Endodermal cell (in vitro differentiated cells): Measurements from ENCODE around the gene TSPAN18. TPM values are rescaled to one million over a fixed set of nuclear protein-coding genes. Genes with fewer than 3 reads are reported as not detected.

Source experiments
- DNase-seq: peaks from one replicate; pipeline ENCODE4 v3.0.0-alpha.2; 2017
- H3K27ac ChIP-seq: 2 replicates; pipeline ENCODE4 v1.5.1; 2013; ENCODE audit warnings: mild to moderate bottlenecking, low read depth, low read length, moderate library complexity
- H3K27me3 ChIP-seq: 2 replicates; pipeline ENCODE4 v1.6.1; 2013; ENCODE audit warnings: mild to moderate bottlenecking, low read length, moderate library complexity; ENCODE audit not compliant: insufficient read depth, control insufficient read depth, poor library complexity, severe bottlenecking
- H3K36me3 ChIP-seq: 2 replicates; pipeline ENCODE4 v1.7.0; 2013; ENCODE audit warnings: mild to moderate bottlenecking, low read length, moderate library complexity; ENCODE audit not compliant: control insufficient read depth, insufficient read depth
- H3K4me1 ChIP-seq: one replicate; pipeline ENCODE4 v1.7.0; 2013; ENCODE audit warnings: low read length; ENCODE audit not compliant: control insufficient read depth, insufficient read depth
- H3K4me3 ChIP-seq: 2 replicates; pipeline ENCODE4 v1.5.1; 2013; ENCODE audit warnings: mild to moderate bottlenecking, low read length, moderate library complexity
- H3K9ac ChIP-seq: 2 replicates; pipeline ENCODE4 v1.6.1; 2013; ENCODE audit warnings: mild to moderate bottlenecking, low read length, moderate library complexity; ENCODE audit not compliant: poor library complexity, severe bottlenecking; ENCODE audit errors: extremely low read depth
- H3K9me3 ChIP-seq: 2 replicates; pipeline ENCODE4 v1.6.1; 2013; ENCODE audit warnings: mild to moderate bottlenecking, low read length, moderate library complexity; ENCODE audit not compliant: control insufficient read depth
- H3K27ac Mint-ChIP-seq: 2 replicates; pipeline ENCODE4 v1.8.0; 2020; ENCODE audit warnings: mixed read lengths
- H3K27me3 Mint-ChIP-seq: 2 replicates; pipeline ENCODE4 v1.8.0; 2021; ENCODE audit warnings: mild to moderate bottlenecking, mixed read lengths; ENCODE audit not compliant: insufficient read depth
- H3K36me3 Mint-ChIP-seq: 2 replicates; pipeline ENCODE4 v1.8.0; 2020; ENCODE audit warnings: low read depth, mixed read lengths
- H3K4me1 Mint-ChIP-seq: 2 replicates; pipeline ENCODE4 v1.8.0; 2020; ENCODE audit warnings: mixed read lengths
- H3K4me3 Mint-ChIP-seq: 2 replicates; pipeline ENCODE4 v1.8.0; 2020; ENCODE audit warnings: mild to moderate bottlenecking, moderate library complexity, mixed read lengths
- H3K9me3 Mint-ChIP-seq: 2 replicates; pipeline ENCODE4 v1.8.0; 2020; ENCODE audit warnings: mild to moderate bottlenecking, mixed read lengths
- CTCF ChIP-seq: fragments of 200-600 bp; sonication (generic); conservative IDR thresholded peaks from 2 replicates; pipeline ENCODE4 v1.5.0; 2021; ENCODE audit warnings: antibody characterized with exemption, mild to moderate bottlenecking
- WGBS, 2 experiments: methylation state at CpG; one replicate each; pipeline versions ENCODE4 v1.1.5 to v1.1.7; 2013; ENCODE audit warnings: missing lambda C conversion rate in 2 of 2, mixed read lengths in 1 of 2; ENCODE audit not compliant: insufficient coverage in 1 of 2, insufficient read length in 1 of 2; 5-methylcytosine and 5-hydroxymethylcytosine counted together
- total RNA-seq, 2 donors: library from RNA; stranded (reverse); fragmentation: NEBNext Ultra II Directional in 1 of 2; extraction: Animal tissue kit (Norgen Biotek cat#: 25700) in 1 of 2; gene quantifications; 2 replicates in 1 of 2; 3 replicates in 1 of 2; pipeline ENCODE4 v1.2.1, GENCODE V29; 2021

Gene TSPAN18
- total RNA-seq, 2 donors from 2014 or later = 28.0 to 28.7 TPM

- H3K27me3 ChIP-seq = no peaks in the 10 kb centered on the region
- Mint-ChIP-seq H3K27ac (peak overlapping the region; percentile 69), H3K4me1 (peaks cover 42% of the 10 kb centered on the region), H3K36me3 (peaks cover 11% of the 10 kb centered on the region), H3K27me3 (no peaks in the 10 kb centered on the region), H3K4me3 (no peak overlapping the region), H3K9me3 (peaks cover 29% of the 10 kb centered on the region)
- no peak for TF ChIP-seq CTCF
- DNase-seq = no peak
- no peak overlapping the region for H3K4me3 ChIP-seq
- no peak overlapping the region for H3K9ac ChIP-seq
- H3K4me1 ChIP-seq = peaks cover 9% of the 10 kb centered on the region
- 67 to 89% methylated on average over 4 of the region's 4 CpGs for WGBS, 2 experiments
- no peak overlapping the region for H3K27ac ChIP-seq
- H3K9me3 ChIP-seq = peaks cover 26% of the 10 kb centered on the region
- peaks cover 4% of the 10 kb centered on the region for H3K36me3 ChIP-seq
Measured at GRCh38 chr11:44848963-44849350, 122.2 kb downstream of the TSPAN18 start.

GRCh38 chr11:44849424-44849823, 122.7 kb downstream of the TSPAN18 start:
- Mint-ChIP-seq H3K4me3 (no peak overlapping the region), H3K27me3 (no peaks in the 10 kb centered on the region), H3K36me3 (peaks cover 8% of the 10 kb centered on the region), H3K9me3 (peaks cover 25% of the 10 kb centered on the region), H3K4me1 (peaks cover 42% of the 10 kb centered on the region), H3K27ac (no peak overlapping the region)
- no peak overlapping the region for H3K9ac ChIP-seq
- H3K4me3 ChIP-seq = no peak overlapping the region
- H3K27me3 ChIP-seq = no peaks in the 10 kb centered on the region
- H3K9me3 ChIP-seq = peaks cover 21% of the 10 kb centered on the region
- WGBS, 2 experiments = 22 to 77% methylated on average over 1 to 4 of the region's 4 CpGs
- peaks cover 4% of the 10 kb centered on the region for H3K36me3 ChIP-seq
- no peak for TF ChIP-seq CTCF
- peaks cover 9% of the 10 kb centered on the region for H3K4me1 ChIP-seq
- no peak for DNase-seq
- no peak overlapping the region for H3K27ac ChIP-seq

- peaks cover 4% of the 10 kb centered on the region for H3K36me3 Mint-ChIP-seq
- WGBS, 2 experiments = 80 to 88% methylated on average over 6 to 8 of the region's 8 CpGs
- Histone ChIP-seq H3K27me3 (no peaks in the 10 kb centered on the region), H3K4me3 (no peak overlapping the region), H3K9ac (no peak overlapping the region), H3K9me3 (peaks cover 16% of the 10 kb centered on the region), H3K4me1 (peaks cover 9% of the 10 kb centered on the region), H3K27ac (no peak overlapping the region), H3K36me3 (peaks cover 4% of the 10 kb centered on the region)
- H3K9me3 Mint-ChIP-seq = peaks cover 21% of the 10 kb centered on the region
- H3K27ac Mint-ChIP-seq = no peak overlapping the region
- no peak overlapping the region for H3K4me3 Mint-ChIP-seq
- no peak for DNase-seq
- no peaks in the 10 kb centered on the region for H3K27me3 Mint-ChIP-seq
- no peak for TF ChIP-seq CTCF
- H3K4me1 Mint-ChIP-seq = peaks cover 42% of the 10 kb centered on the region
Measured at GRCh38 chr11:44849922-44850321, 123.2 kb downstream of the TSPAN18 start.
